ENCODE data around the gene TMEM208.

- TF ChIP-seq E2F1 (CRISPR knock-in tag; IDR thresholded peaks at IDR 0.05): no peak
- no peak for TF ChIP-seq CTCF (IDR thresholded peaks at IDR 0.05)
- TF ChIP-seq AFF4 (CRISPR knock-in tag; IDR thresholded peaks at IDR 0.05; ENCODE audit: borderline replicate concordance): no peak
- TF ChIP-seq TEAD4 (CRISPR knock-in tag; IDR thresholded peaks at IDR 0.05): no peak
- no peak for TF ChIP-seq MAX (CRISPR knock-in tag; IDR thresholded peaks at IDR 0.05)
- no peak for TF ChIP-seq IRF1 (CRISPR knock-in tag; IDR thresholded peaks at IDR 0.05)
- no peak for TF ChIP-seq KAT7 (CRISPR knock-in tag; IDR thresholded peaks at IDR 0.05; ENCODE audit: borderline replicate concordance)
- no peak for TF ChIP-seq PRDM15 (CRISPR knock-in tag; IDR thresholded peaks at IDR 0.05)
Measured at GRCh38 chr16:67197704-67198103, 29.2 kb upstream of the TMEM208 start.

All from WTC11 (cell line).